ENCODE results near the gene IPO11.

- no peak for TF ChIP-seq ZNF274 (IDR thresholded peaks at IDR 0.05; ENCODE audit: low read depth, low read length)
- no peak for TF ChIP-seq SUZ12 (IDR thresholded peaks at IDR 0.05; ENCODE audit: extremely low read depth, insufficient read depth, insufficient read length)
- TF ChIP-seq YY1 (IDR thresholded peaks at IDR 0.05; ENCODE audit: insufficient read depth, insufficient read length) = no peak
Measured at GRCh38 chr5:62371409-62371808, 41.2 kb upstream of the IPO11 start.

Data from NT2/D1 (cell line).